Upper lobe of right lung (tissue), 1 donor: Measurements from ENCODE around the gene LHFPL6. TPM values are rescaled to one million over a fixed set of nuclear protein-coding genes. Genes with fewer than 3 reads are reported as not detected.

ENCODE experiments used
- ATAC-seq: fragments of 200-7000 bp; cut with Tn5 transposase; one replicate; pipeline ENCODE4 v1.9.1; 2020; ENCODE audit warnings: mild to moderate bottlenecking, moderate library complexity
- DNase-seq: peaks from one replicate; pipeline ENCODE4 v3.0.0-alpha.2; 2020
- H3K27ac ChIP-seq: fragments of 200-600 bp; one replicate; pipeline ENCODE4 v1.8.0; 2022
- H3K27me3 ChIP-seq: fragments of 200-600 bp; one replicate; pipeline ENCODE4 v1.8.0; 2022; ENCODE audit warnings: mild to moderate bottlenecking
- H3K36me3 ChIP-seq: fragments of 200-600 bp; one replicate; pipeline ENCODE4 v1.8.0; 2022
- H3K4me1 ChIP-seq: fragments of 200-600 bp; one replicate; pipeline ENCODE4 v1.8.0; 2022
- H3K4me3 ChIP-seq: fragments of 200-600 bp; one replicate; pipeline ENCODE4 v1.8.0; 2022; ENCODE audit warnings: mild to moderate bottlenecking
- H3K9me3 ChIP-seq: fragments of 200-600 bp; one replicate; pipeline ENCODE4 v1.8.0; 2022
- CTCF ChIP-seq: fragments of 200-600 bp; IDR thresholded peaks from one replicate; pipeline ENCODE4 v1.8.0; 2022; ENCODE audit warnings: antibody characterized with exemption
- intact Hi-C: fragments of 100-400 bp; cut with DNase I; formaldehyde crosslinking; loops from one replicate; pipeline ENCODE4 v1.11.0; 2022
- total RNA-seq: library from RNA; stranded (reverse); fragmentation: NEBNext Ultra II Directional; extraction: Animal tissue kit (Norgen Biotek cat#: 25700); gene quantifications from one replicate; pipeline ENCODE4 v1.2.1, GENCODE V29; 2021
- donor health status: DM: no; HTN: yes; CAD: no; lungs with severe emphysema.

The LHFPL6 gene
- total RNA-seq, 1 donor from 2014 or later: 80.0 TPM

DNA sequence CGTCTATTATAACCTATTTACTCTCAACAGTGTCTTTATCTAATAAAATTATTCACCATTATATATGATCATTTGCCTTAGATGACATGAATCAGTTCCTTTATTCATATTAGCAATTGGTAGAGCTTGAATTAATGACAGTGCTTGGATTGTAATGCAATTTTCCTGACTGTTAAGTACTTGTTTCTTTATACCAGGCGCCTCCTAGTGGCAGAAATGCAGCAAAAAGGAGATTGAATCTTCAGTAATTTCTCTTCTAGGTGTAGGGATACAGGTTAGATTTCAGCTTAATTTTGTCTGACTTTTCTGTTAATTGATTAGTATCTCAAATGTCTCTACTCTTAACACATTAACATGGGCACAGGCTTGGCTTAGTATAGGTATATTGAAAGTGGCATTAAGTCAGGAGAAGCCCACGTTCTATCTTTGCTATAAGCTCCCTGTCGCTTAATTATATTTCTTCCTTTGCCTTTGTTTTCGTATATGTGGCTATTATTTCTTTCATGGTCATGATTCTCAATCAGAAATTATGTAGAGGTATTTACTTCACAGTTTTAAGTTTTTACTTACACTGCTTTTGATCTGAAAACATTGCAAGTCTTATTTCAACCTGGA is 9.1 kb upstream of the LHFPL6 start:
- intact Hi-C loops: loop anchor here (10.0 kb wide), 1 partner anchor 567 kb away; no protein-coding TSS in a partner anchor

GRCh38 chr13:39607876-39608275 is 4.9 kb upstream of the LHFPL6 start:
- Histone ChIP-seq H3K27me3 (no peaks in the 10 kb centered on the region), H3K9me3 (no peaks in the 10 kb centered on the region), H3K27ac (no peak overlapping the region), H3K4me3 (no peak overlapping the region), H3K36me3 (no peaks in the 10 kb centered on the region), H3K4me1 (no peaks in the 10 kb centered on the region)
- DNase-seq (no peak), ATAC-seq (no peak)
- intact Hi-C loops: loop anchor here (10.0 kb wide), 1 partner anchor 193 kb away; no protein-coding TSS in a partner anchor
- TF ChIP-seq CTCF: no peak

More for the DNA sequence above, 9.1 kb upstream of the LHFPL6 start:
- ATAC-seq (peak; percentile 75), DNase-seq (no peak)
- Histone ChIP-seq H3K4me3 (no peak overlapping the region), H3K9me3 (no peaks in the 10 kb centered on the region), H3K36me3 (no peaks in the 10 kb centered on the region), H3K27ac (no peak overlapping the region), H3K4me1 (no peaks in the 10 kb centered on the region), H3K27me3 (no peaks in the 10 kb centered on the region)
- TF ChIP-seq CTCF: peak; percentile 91

DNA sequence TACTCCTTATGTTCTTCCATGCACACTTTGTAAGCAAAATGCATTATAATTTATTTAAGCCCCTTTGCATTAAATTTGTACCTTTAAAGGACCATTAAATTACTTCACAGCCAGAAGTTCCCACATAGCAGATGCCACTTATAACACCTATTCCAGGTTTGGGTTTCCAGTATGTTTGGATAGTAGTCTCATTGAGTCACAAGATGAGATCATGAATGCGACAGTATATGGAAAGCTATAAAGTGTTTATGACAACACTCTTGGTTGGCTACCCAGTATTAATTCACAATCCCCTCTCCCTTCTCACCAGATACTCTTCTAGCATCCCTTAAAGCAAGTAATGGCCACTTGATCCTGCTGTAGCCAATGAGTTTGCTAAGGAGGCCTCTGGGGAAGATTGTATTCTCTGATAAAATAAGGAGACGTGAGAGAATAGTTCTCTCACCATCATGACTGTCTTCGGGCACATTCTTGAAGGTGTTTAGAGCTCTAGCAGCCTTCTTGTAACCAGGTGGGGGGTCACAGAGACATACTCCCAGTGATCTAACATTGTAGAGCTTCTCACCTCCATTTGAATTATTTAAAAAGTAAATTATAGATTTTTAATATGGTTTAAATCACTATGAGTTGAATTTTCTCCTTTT is 2.8 kb upstream of the LHFPL6 start:
- Histone ChIP-seq H3K4me1 (peaks cover 5% of the 10 kb centered on the region), H3K27me3 (no peaks in the 10 kb centered on the region), H3K27ac (no peak overlapping the region), H3K4me3 (no peak overlapping the region), H3K9me3 (no peaks in the 10 kb centered on the region), H3K36me3 (no peaks in the 10 kb centered on the region)
- DNase-seq (no peak), ATAC-seq (no peak)
- intact Hi-C loops: loop anchor here (10.0 kb wide), 1 partner anchor 191 kb away; no protein-coding TSS in a partner anchor
- no peak for TF ChIP-seq CTCF

GRCh38 chr13:39604756-39605155 is 1.8 kb upstream of the LHFPL6 start:
- Histone ChIP-seq H3K27ac (no peak overlapping the region), H3K36me3 (no peaks in the 10 kb centered on the region), H3K9me3 (no peaks in the 10 kb centered on the region), H3K4me3 (no peak overlapping the region), H3K4me1 (peaks cover 8% of the 10 kb centered on the region), H3K27me3 (no peaks in the 10 kb centered on the region)
- ATAC-seq (no peak), DNase-seq (no peak)
- TF ChIP-seq CTCF: no peak
- intact Hi-C loops: loop anchor here (10.0 kb wide), 1 partner anchor 190 kb away; no protein-coding TSS in a partner anchor

- no peak for TF ChIP-seq CTCF
- Histone ChIP-seq H3K4me1 (peaks cover 8% of the 10 kb centered on the region), H3K27ac (peak overlapping the region; percentile 87), H3K27me3 (no peaks in the 10 kb centered on the region), H3K36me3 (no peaks in the 10 kb centered on the region), H3K9me3 (no peaks in the 10 kb centered on the region), H3K4me3 (peak overlapping the region; percentile 89)
- intact Hi-C loops: loop anchor here (10.0 kb wide), 1 partner anchor 189 kb away; no protein-coding TSS in a partner anchor
- ATAC-seq (peak; percentile 4), DNase-seq (no peak)
Measured at GRCh38 chr13:39603424-39603947, 493 bp upstream of the LHFPL6 start.
